Left lung (tissue), 10 donors: ENCODE measurements around the gene FAM81B. TPM values are rescaled to one million over a fixed set of nuclear protein-coding genes. Genes with fewer than 3 reads are reported as not detected.

Source experiments
- ATAC-seq: fragments of 200-7000 bp; cut with Tn5 transposase; one replicate; pipeline ENCODE4 v1.9.1; 2020; ENCODE audit warnings: moderate library complexity
- DNase-seq, 4 donors: peaks; one replicate each; pipeline ENCODE4 v3.0.0-alpha.2; 2013 to 2020
- H3K27ac ChIP-seq, 2 donors: fragments of 200-600 bp; sonication (generic) in 1 of 2; one replicate each; pipeline versions ENCODE4 v1.5.0 to v1.8.0; 2020 to 2021
- H3K27me3 ChIP-seq, 2 donors: fragments of 200-600 bp; sonication (generic) in 1 of 2; one replicate each; pipeline versions ENCODE4 v1.5.0 to v1.8.0; 2020 to 2021
- H3K36me3 ChIP-seq, 2 donors: fragments of 200-600 bp; sonication (generic) in 1 of 2; one replicate each; pipeline versions ENCODE4 v1.5.0 to v1.8.0; 2020 to 2021
- H3K4me1 ChIP-seq, 2 donors: fragments of 200-600 bp; one replicate each; pipeline ENCODE4 v1.8.0; 2021
- H3K4me3 ChIP-seq, 2 donors: fragments of 200-600 bp; sonication (generic) in 1 of 2; one replicate each; pipeline versions ENCODE4 v1.5.0 to v1.8.0; 2020 to 2021; ENCODE audit warnings: mild to moderate bottlenecking in 1 of 2
- H3K9me3 ChIP-seq, 2 donors: fragments of 200-600 bp; sonication (generic) in 1 of 2; one replicate each; pipeline versions ENCODE4 v1.5.0 to v1.8.0; 2020 to 2021
- CTCF ChIP-seq, 2 donors: fragments of 200-600 bp; sonication (generic) in 1 of 2; IDR thresholded peaks; one replicate each; pipeline versions ENCODE4 v1.5.0 to v1.8.0; 2021; ENCODE audit warnings: antibody characterized with exemption in 2 of 2
- intact Hi-C, 2 donors: fragments of 100-400 bp; cut with DNase I; formaldehyde crosslinking; loops; one replicate each; pipeline versions ENCODE4 v1.11.2 to v1.14.2; 2022
- polyA plus RNA-seq, 6 donors: library from polyadenylated mRNA; unstranded; fragments of 120-200 nt; gene quantifications; one replicate each; pipeline ENCODE4 v1.2.1, GENCODE V29; 2013; ENCODE audit not compliant: insufficient read length in 6 of 6
- total RNA-seq, 2 donors: library from RNA; stranded (reverse); fragmentation: NEBNext Ultra II Directional; extraction: Animal tissue kit (Norgen Biotek cat#: 25700); gene quantifications; one replicate each; pipeline ENCODE4 v1.2.1, GENCODE V29; 2021
- donor health status: DM: no; HTN: yes; CAD: no.
- donor health status: DM: no; HTN: no; CAD: no.

The FAM81B gene
- total and polyA plus RNA-seq, 8 donors = 0.90 to 12.3 (median 4.4) TPM

DNA sequence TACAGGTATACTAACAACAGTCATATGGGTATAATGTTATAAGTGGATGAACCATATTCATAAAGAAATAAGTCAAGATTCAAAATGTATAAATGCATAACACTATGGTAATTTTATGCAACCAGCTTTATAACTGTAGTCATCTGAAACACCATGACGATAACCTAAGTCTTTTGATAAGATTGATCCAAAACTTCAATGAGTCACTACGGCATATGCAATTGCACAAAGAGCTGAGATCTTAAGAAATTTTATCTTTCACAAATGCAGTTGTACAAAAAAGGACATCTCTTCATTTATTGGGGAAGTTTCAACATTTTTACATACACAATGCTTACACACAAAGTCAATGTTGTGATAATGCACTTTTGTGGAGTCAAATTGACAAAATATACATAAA, 20.3 kb downstream of the FAM81B start:
- ATAC-seq = no peak
- no peak for DNase-seq
- Histone ChIP-seq H3K36me3 (no peaks in the 10 kb centered on the region), H3K9me3 (no peaks in the 10 kb centered on the region), H3K4me1 (no peaks in the 10 kb centered on the region), H3K27ac (no peak overlapping the region), H3K4me3 (no peak overlapping the region), H3K27me3 (no peaks in the 10 kb centered on the region)
- no peak for TF ChIP-seq CTCF (IDR thresholded peaks at IDR 0.05)
- intact Hi-C loops = no loop called here

- Histone ChIP-seq H3K36me3 (no peaks in the 10 kb centered on the region), H3K27ac (no peak overlapping the region), H3K4me3 (no peak overlapping the region), H3K27me3 (no peaks in the 10 kb centered on the region), H3K4me1 (no peaks in the 10 kb centered on the region), H3K9me3 (no peaks in the 10 kb centered on the region)
- intact Hi-C loops = no loop called here
- ATAC-seq (no peak), DNase-seq (no peak)
- TF ChIP-seq CTCF (IDR thresholded peaks at IDR 0.05) = no peak
Observed at GRCh38 chr5:95414451-95414850, 23.3 kb downstream of the FAM81B start.

DNA sequence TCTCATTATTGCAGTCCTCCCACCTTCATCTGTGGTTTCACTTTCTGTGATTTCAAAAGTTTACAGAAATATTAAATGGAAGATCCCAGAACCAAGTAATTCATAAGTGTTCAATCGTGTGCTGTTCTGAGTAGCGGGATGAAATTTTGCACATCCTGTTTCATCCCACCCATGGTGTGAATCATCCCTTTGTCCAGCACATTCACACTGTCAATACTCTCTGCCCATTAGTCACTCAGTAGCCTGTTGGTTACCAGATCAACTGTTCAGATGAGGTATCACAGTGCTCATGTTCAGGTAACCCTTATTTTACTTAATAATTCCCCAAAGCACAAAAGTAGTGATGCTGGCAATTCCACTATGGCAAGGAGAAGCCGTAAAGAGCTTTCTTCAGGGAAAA, 26.8 kb downstream of the FAM81B start:
- H3K27ac ChIP-seq = no peak overlapping the region
- intact Hi-C loops = no loop called here
- ATAC-seq (no peak), DNase-seq (no peak)
- no peak overlapping the region for H3K4me3 ChIP-seq
- H3K4me1 ChIP-seq = no peaks in the 10 kb centered on the region
- TF ChIP-seq CTCF (IDR thresholded peaks at IDR 0.05) = no peak
- H3K27me3 ChIP-seq = no peaks in the 10 kb centered on the region
- H3K9me3 ChIP-seq = no peaks in the 10 kb centered on the region
- H3K36me3 ChIP-seq = no peaks in the 10 kb centered on the region

DNA sequence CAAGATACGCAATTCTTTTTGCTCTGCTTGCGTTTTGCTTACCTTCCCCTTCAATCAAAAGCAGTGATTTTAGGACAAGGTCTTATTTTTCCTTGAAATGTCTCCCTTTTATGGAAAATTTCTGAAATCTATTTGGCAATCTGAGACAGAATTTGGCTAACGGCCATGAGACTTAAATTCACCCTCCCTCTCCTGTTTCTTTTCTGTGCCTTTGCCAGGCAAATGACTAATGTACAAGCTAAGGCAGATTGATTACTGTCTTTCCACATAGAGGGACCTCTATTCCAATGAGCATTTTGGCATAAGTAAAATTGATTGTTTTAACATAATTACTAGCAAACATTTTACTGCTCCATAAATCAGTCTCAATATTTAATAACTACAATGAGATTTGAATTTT, 31.7 kb downstream of the FAM81B start:
- ATAC-seq (no peak), DNase-seq (no peak)
- no peak overlapping the region for H3K4me3 ChIP-seq
- H3K4me1 ChIP-seq = no peaks in the 10 kb centered on the region
- no peaks in the 10 kb centered on the region for H3K9me3 ChIP-seq
- no peaks in the 10 kb centered on the region for H3K36me3 ChIP-seq
- intact Hi-C loops = no loop called here
- no peak overlapping the region for H3K27ac ChIP-seq
- H3K27me3 ChIP-seq = no peaks in the 10 kb centered on the region
- no peak for TF ChIP-seq CTCF (IDR thresholded peaks at IDR 0.05)

GRCh38 chr5:95424016-95424415, 32.9 kb downstream of the FAM81B start:
- Histone ChIP-seq H3K4me1 (no peaks in the 10 kb centered on the region), H3K27me3 (no peaks in the 10 kb centered on the region), H3K36me3 (no peaks in the 10 kb centered on the region), H3K4me3 (no peak overlapping the region), H3K27ac (no peak overlapping the region), H3K9me3 (no peaks in the 10 kb centered on the region)
- DNase-seq (no peak), ATAC-seq (no peak)
- no peak for TF ChIP-seq CTCF (IDR thresholded peaks at IDR 0.05)
- intact Hi-C loops = no loop called here
